Brain microvascular endothelial cell (primary cell): ENCODE measurements around the gene TGFB3.

Source experiments
- DNase-seq: peaks from one replicate; pipeline ENCODE4 v3.0.0-alpha.2; 2020
- H3K27ac ChIP-seq: fragments of 250-450 bp; sonication (Bioruptor Pico); 2 replicates; pipeline ENCODE4 v1.5.1; 2020; ENCODE audit warnings: mild to moderate bottlenecking, moderate library complexity
- H3K27me3 ChIP-seq: fragments of 250-450 bp; sonication (Bioruptor Pico); replicated peaks from 2 replicates; pipeline ENCODE4 v1.5.1; 2020; ENCODE audit warnings: mild to moderate bottlenecking
- H3K36me3 ChIP-seq: fragments of 250-450 bp; sonication (Bioruptor Pico); replicated peaks from 2 replicates; pipeline ENCODE4 v1.5.1; 2020; ENCODE audit warnings: mild to moderate bottlenecking
- H3K4me3 ChIP-seq: 2 replicates; pipeline ENCODE4 v1.5.1; 2011; ENCODE audit warnings: low read depth, mild to moderate bottlenecking, control low read depth, low read length, moderate library complexity
- in situ Hi-C: cut with HindIII; loops from 2 replicates; pipeline ENCODE4 v1.10.0; 2017; ENCODE audit warnings: low sequenced_read_pairs, low pct_ligation_motif_present
- TF ChIP-seq, protein P1 (sequence below): IDR thresholded peaks from 2 replicates; pipeline ENCODE4 v1.5.1; 2011; ENCODE audit warnings: low read depth, mild to moderate bottlenecking, moderate library complexity, low read length, control low read depth, inconsistent platforms; ENCODE audit errors: missing control alignments

Gene TGFB3

DNA sequence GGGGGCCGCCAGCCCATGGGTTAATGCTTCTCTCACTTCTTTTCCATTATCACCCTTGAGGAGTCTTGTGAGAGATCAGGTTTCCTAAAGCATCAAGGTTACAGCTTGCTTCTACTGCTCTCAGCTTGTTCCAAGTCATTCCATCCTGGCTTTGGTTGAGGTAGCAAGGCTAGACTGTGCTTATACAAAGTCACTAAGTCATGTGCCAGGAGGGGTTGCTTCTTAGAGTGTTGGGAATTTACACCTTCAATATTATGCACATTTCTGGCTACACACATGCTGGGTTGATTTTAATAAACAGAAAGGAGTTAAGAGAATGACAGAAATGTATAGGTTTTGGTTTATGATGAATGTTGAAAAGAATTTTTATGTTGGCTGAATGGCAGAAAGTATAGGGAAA is 25.6 kb upstream of the TGFB3 start:
- no peak overlapping the region for H3K27ac ChIP-seq
- TF ChIP-seq, protein P1, sequence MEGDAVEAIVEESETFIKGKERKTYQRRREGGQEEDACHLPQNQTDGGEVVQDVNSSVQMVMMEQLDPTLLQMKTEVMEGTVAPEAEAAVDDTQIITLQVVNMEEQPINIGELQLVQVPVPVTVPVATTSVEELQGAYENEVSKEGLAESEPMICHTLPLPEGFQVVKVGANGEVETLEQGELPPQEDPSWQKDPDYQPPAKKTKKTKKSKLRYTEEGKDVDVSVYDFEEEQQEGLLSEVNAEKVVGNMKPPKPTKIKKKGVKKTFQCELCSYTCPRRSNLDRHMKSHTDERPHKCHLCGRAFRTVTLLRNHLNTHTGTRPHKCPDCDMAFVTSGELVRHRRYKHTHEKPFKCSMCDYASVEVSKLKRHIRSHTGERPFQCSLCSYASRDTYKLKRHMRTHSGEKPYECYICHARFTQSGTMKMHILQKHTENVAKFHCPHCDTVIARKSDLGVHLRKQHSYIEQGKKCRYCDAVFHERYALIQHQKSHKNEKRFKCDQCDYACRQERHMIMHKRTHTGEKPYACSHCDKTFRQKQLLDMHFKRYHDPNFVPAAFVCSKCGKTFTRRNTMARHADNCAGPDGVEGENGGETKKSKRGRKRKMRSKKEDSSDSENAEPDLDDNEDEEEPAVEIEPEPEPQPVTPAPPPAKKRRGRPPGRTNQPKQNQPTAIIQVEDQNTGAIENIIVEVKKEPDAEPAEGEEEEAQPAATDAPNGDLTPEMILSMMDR, result no peak
- H3K27me3 ChIP-seq, result no peaks in the 10 kb centered on the region
- H3K36me3 ChIP-seq, result peaks cover 2% of the 10 kb centered on the region
- DNase-seq, result no peak
- in situ Hi-C loops, result no loop called here
- H3K4me3 ChIP-seq, result no peak overlapping the region

DNA sequence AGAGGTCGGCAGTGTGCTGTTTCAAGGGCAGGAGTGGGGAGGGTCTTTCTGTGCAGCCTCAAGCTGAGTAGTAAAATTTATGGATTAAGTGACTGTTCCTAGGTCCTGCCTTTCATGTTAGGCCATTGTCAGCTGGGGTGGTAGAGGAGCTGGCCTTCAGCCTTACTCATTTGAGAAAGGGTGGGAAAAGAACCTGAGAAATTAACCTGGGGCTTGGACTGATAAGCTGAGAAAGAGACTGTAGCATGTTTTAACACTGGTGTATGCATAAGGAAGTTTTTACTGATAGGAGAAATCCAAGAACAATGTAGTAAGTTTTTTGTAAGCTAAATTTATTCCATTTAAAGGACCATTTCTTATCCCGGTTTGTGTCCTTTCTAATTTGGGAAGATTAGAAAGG is 24.5 kb upstream of the TGFB3 start:
- in situ Hi-C loops, result no loop called here
- Histone ChIP-seq H3K27me3 (no peaks in the 10 kb centered on the region), H3K4me3 (no peak overlapping the region), H3K27ac (no peak overlapping the region), H3K36me3 (peaks cover 8% of the 10 kb centered on the region)
- no peak for DNase-seq
- TF ChIP-seq, protein P1, result no peak

- TF ChIP-seq, protein P1, result no peak
- no peak overlapping the region for H3K27ac ChIP-seq
- H3K36me3 ChIP-seq, result peaks cover 16% of the 10 kb centered on the region
- no peak for DNase-seq
- in situ Hi-C loops, result no loop called here
- no peaks in the 10 kb centered on the region for H3K27me3 ChIP-seq
- no peak overlapping the region for H3K4me3 ChIP-seq
These were observed 20.6 kb upstream of the TGFB3 start for GRCh38 chr14:76002383-76002782.

DNA sequence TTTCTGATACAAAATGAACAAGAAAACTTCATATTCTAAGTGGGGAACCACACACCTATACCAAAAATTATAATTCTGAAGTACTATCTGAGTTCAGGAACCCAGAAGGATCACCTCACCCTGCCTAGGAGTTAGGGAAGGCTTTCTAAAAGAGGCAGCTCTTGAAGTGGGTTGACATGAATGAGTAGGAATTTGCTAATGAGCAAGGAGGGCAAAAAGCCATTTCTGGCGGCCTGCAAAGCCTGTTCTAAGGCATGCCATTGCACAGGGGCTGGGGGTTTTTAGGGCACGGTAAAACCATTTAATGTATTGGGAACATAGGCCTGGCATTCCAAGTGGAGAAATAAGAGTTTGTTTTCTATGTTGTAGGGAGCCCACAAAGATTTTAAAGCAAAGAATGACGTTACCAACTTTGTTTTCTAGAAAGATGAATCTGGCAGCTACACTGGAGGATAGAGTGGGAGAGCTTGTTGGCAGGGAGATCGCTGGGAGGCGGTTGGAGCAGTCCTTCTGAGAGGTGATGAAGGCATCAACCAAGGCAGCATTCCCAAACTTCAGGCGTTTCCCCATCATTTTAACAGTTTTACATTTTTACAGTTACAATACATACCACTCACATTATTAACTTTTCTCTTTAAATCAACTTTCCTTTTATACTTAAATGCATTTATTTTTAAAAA is 17.9 kb upstream of the TGFB3 start:
- Histone ChIP-seq H3K27me3 (no peaks in the 10 kb centered on the region), H3K36me3 (peaks cover 14% of the 10 kb centered on the region), H3K27ac (no peak overlapping the region), H3K4me3 (no peak overlapping the region)
- no peak for DNase-seq
- TF ChIP-seq, protein P1, result no peak
- in situ Hi-C loops, result no loop called here

DNA sequence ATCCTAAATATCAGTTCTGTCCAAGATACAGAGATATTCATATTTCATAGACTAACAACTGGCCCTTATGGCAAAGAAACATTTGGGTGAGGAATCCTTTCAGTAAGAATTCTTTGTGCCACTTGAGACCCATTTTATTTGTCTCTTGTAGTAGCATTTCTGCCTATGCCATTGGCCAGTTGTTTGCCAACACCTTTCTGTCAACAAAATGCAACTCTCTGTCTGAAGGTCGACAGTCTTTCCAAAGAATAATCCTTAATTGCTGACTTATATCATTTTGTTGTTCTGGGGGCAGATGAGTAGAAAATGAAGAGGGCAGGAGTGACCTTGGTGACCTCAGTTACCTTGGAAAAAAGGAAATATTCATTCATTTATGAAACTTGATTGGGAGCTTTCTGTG is 14.7 kb upstream of the TGFB3 start:
- TF ChIP-seq, protein P1, result no peak
- Histone ChIP-seq H3K36me3 (peaks cover 10% of the 10 kb centered on the region), H3K4me3 (no peak overlapping the region), H3K27ac (no peak overlapping the region), H3K27me3 (no peaks in the 10 kb centered on the region)
- DNase-seq, result no peak
- in situ Hi-C loops, result no loop called here
